Memory B cell (primary cell): ENCODE results near the gene FBXL7.

Source experiments
- ATAC-seq: fragments of 150-1000 bp; cut with Tn5 transposase; 2 replicates; pipeline ENCODE4 v1.10.0; 2021; ENCODE audit warnings: low read depth, mild to moderate bottlenecking, moderate library complexity
- DNase-seq, 2 donors: peaks; one replicate each; pipeline ENCODE4 v3.0.0; 2022; ENCODE audit warnings: low spot score in 2 of 2
- H3K27ac Mint-ChIP-seq: one replicate; pipeline ENCODE4 v1.8.0; 2022; ENCODE audit warnings: mild to moderate bottlenecking, moderate library complexity, mixed read lengths
- H3K27me3 Mint-ChIP-seq: one replicate; pipeline ENCODE4 v1.8.0; 2022; ENCODE audit warnings: mixed read lengths
- H3K36me3 Mint-ChIP-seq: one replicate; pipeline ENCODE4 v1.8.0; 2022; ENCODE audit warnings: mild to moderate bottlenecking, mixed read lengths
- H3K4me1 Mint-ChIP-seq: one replicate; pipeline ENCODE4 v1.8.0; 2022; ENCODE audit warnings: mixed read lengths
- H3K4me3 Mint-ChIP-seq: one replicate; pipeline ENCODE4 v1.8.0; 2022; ENCODE audit warnings: mild to moderate bottlenecking, moderate library complexity, mixed read lengths
- H3K9me3 Mint-ChIP-seq: one replicate; pipeline ENCODE4 v1.8.0; 2022; ENCODE audit warnings: mixed read lengths

The FBXL7 gene

GRCh38 chr5:15499528-15500324 lies at the start of gene FBXL7:
Gene FBXL7, plus strand, starts transcription at chr5:15500180.
- Mint-ChIP-seq H3K4me1 (no peaks in the 10 kb centered on the region), H3K27ac (no peak within 1 kb of the TSS), H3K4me3 (no peak within 1 kb of the TSS), H3K9me3 (peaks cover 4% of the 10 kb centered on the region), H3K27me3 (peaks cover 4% of the 10 kb centered on the region), H3K36me3 (no peaks in the 10 kb centered on the region)
- DNase-seq: no peak
- ATAC-seq: no peak

GRCh38 chr5:15450473-15450872 lies 49.5 kb upstream of the FBXL7 start:
- H3K4me3 Mint-ChIP-seq: no peak overlapping the region
- ATAC-seq: no peak
- H3K27ac Mint-ChIP-seq: no peak overlapping the region
- DNase-seq: no peak
- H3K36me3 Mint-ChIP-seq: no peaks in the 10 kb centered on the region
- no peaks in the 10 kb centered on the region for H3K4me1 Mint-ChIP-seq
- H3K27me3 Mint-ChIP-seq: no peaks in the 10 kb centered on the region
- peaks cover 6% of the 10 kb centered on the region for H3K9me3 Mint-ChIP-seq

- DNase-seq (no peak), ATAC-seq (no peak)
- Mint-ChIP-seq H3K9me3 (peaks cover 6% of the 10 kb centered on the region), H3K27me3 (no peaks in the 10 kb centered on the region), H3K4me3 (no peak overlapping the region), H3K36me3 (no peaks in the 10 kb centered on the region), H3K4me1 (no peaks in the 10 kb centered on the region), H3K27ac (no peak overlapping the region)
Observed at GRCh38 chr5:15450949-15451348, 49.0 kb upstream of the FBXL7 start.

GRCh38 chr5:15452030-15452429 lies 48.0 kb upstream of the FBXL7 start:
- ATAC-seq: no peak
- H3K27ac Mint-ChIP-seq: no peak overlapping the region
- no peaks in the 10 kb centered on the region for H3K4me1 Mint-ChIP-seq
- peaks cover 8% of the 10 kb centered on the region for H3K9me3 Mint-ChIP-seq
- no peak for DNase-seq
- H3K36me3 Mint-ChIP-seq: no peaks in the 10 kb centered on the region
- H3K4me3 Mint-ChIP-seq: no peak overlapping the region
- H3K27me3 Mint-ChIP-seq: no peaks in the 10 kb centered on the region

- H3K4me3 Mint-ChIP-seq: no peak overlapping the region
- DNase-seq: no peak
- H3K27ac Mint-ChIP-seq: no peak overlapping the region
- H3K4me1 Mint-ChIP-seq: no peaks in the 10 kb centered on the region
- peaks cover 9% of the 10 kb centered on the region for H3K9me3 Mint-ChIP-seq
- H3K27me3 Mint-ChIP-seq: no peaks in the 10 kb centered on the region
- no peaks in the 10 kb centered on the region for H3K36me3 Mint-ChIP-seq
- ATAC-seq: no peak
Observed at GRCh38 chr5:15452781-15453180, 47.2 kb upstream of the FBXL7 start.

GRCh38 chr5:15459200-15459599 lies 40.8 kb upstream of the FBXL7 start:
- Mint-ChIP-seq H3K27me3 (no peaks in the 10 kb centered on the region), H3K9me3 (peaks cover 11% of the 10 kb centered on the region), H3K27ac (no peak overlapping the region), H3K4me3 (no peak overlapping the region), H3K4me1 (no peaks in the 10 kb centered on the region), H3K36me3 (no peaks in the 10 kb centered on the region)
- DNase-seq: no peak
- no peak for ATAC-seq

GRCh38 chr5:15463231-15463980 lies 36.6 kb upstream of the FBXL7 start:
- Mint-ChIP-seq H3K4me3 (no peak overlapping the region), H3K9me3 (no peaks in the 10 kb centered on the region), H3K27ac (no peak overlapping the region), H3K4me1 (no peaks in the 10 kb centered on the region), H3K27me3 (no peaks in the 10 kb centered on the region), H3K36me3 (no peaks in the 10 kb centered on the region)
- DNase-seq (no peak), ATAC-seq (no peak)

GRCh38 chr5:15472116-15472515 lies 27.9 kb upstream of the FBXL7 start:
- ATAC-seq (no peak), DNase-seq (no peak)
- Mint-ChIP-seq H3K4me1 (no peaks in the 10 kb centered on the region), H3K9me3 (peaks cover 1% of the 10 kb centered on the region), H3K36me3 (no peaks in the 10 kb centered on the region), H3K27ac (no peak overlapping the region), H3K27me3 (no peaks in the 10 kb centered on the region), H3K4me3 (no peak overlapping the region)

- H3K27ac Mint-ChIP-seq: no peak overlapping the region
- DNase-seq: no peak
- no peak overlapping the region for H3K4me3 Mint-ChIP-seq
- H3K4me1 Mint-ChIP-seq: no peaks in the 10 kb centered on the region
- peaks cover 3% of the 10 kb centered on the region for H3K9me3 Mint-ChIP-seq
- H3K36me3 Mint-ChIP-seq: no peaks in the 10 kb centered on the region
- no peaks in the 10 kb centered on the region for H3K27me3 Mint-ChIP-seq
- no peak for ATAC-seq
Observed at GRCh38 chr5:15474143-15474719, 25.7 kb upstream of the FBXL7 start.

GRCh38 chr5:15475367-15475766 lies 24.6 kb upstream of the FBXL7 start:
- Mint-ChIP-seq H3K4me3 (no peak overlapping the region), H3K9me3 (peaks cover 3% of the 10 kb centered on the region), H3K4me1 (no peaks in the 10 kb centered on the region), H3K36me3 (no peaks in the 10 kb centered on the region), H3K27ac (no peak overlapping the region), H3K27me3 (no peaks in the 10 kb centered on the region)
- ATAC-seq: no peak
- DNase-seq: no peak

GRCh38 chr5:15476977-15477376 lies 23.0 kb upstream of the FBXL7 start:
- no peaks in the 10 kb centered on the region for H3K36me3 Mint-ChIP-seq
- no peak overlapping the region for H3K27ac Mint-ChIP-seq
- no peaks in the 10 kb centered on the region for H3K27me3 Mint-ChIP-seq
- ATAC-seq: no peak
- H3K9me3 Mint-ChIP-seq: peaks cover 3% of the 10 kb centered on the region
- no peak for DNase-seq
- H3K4me1 Mint-ChIP-seq: no peaks in the 10 kb centered on the region
- H3K4me3 Mint-ChIP-seq: no peak overlapping the region

GRCh38 chr5:15480436-15480835 lies 19.5 kb upstream of the FBXL7 start:
- Mint-ChIP-seq H3K27ac (no peak overlapping the region), H3K27me3 (no peaks in the 10 kb centered on the region), H3K4me1 (no peaks in the 10 kb centered on the region), H3K9me3 (peaks cover 1% of the 10 kb centered on the region), H3K4me3 (no peak overlapping the region), H3K36me3 (no peaks in the 10 kb centered on the region)
- ATAC-seq (no peak), DNase-seq (no peak)

GRCh38 chr5:15483351-15484097 lies 16.5 kb upstream of the FBXL7 start:
- no peaks in the 10 kb centered on the region for H3K9me3 Mint-ChIP-seq
- H3K27ac Mint-ChIP-seq: no peak overlapping the region
- H3K36me3 Mint-ChIP-seq: no peaks in the 10 kb centered on the region
- ATAC-seq: no peak
- H3K27me3 Mint-ChIP-seq: no peaks in the 10 kb centered on the region
- DNase-seq: no peak
- no peak overlapping the region for H3K4me3 Mint-ChIP-seq
- no peaks in the 10 kb centered on the region for H3K4me1 Mint-ChIP-seq

- Mint-ChIP-seq H3K27ac (no peak overlapping the region), H3K4me3 (no peak overlapping the region), H3K4me1 (no peaks in the 10 kb centered on the region), H3K9me3 (peaks cover 4% of the 10 kb centered on the region), H3K36me3 (no peaks in the 10 kb centered on the region), H3K27me3 (no peaks in the 10 kb centered on the region)
- DNase-seq: no peak
- ATAC-seq: no peak
Observed at GRCh38 chr5:15487228-15487627, 12.8 kb upstream of the FBXL7 start.
